ENCODE data around the gene CDH4. TPM values are rescaled to one million over a fixed set of nuclear protein-coding genes. Genes with fewer than 3 reads are reported as not detected.

CDH4 gene
- total and polyA plus RNA-seq, 2 of the 4 experiments (the other 2 are of a cell fraction), result 1.6 to 3.5 TPM

DNA sequence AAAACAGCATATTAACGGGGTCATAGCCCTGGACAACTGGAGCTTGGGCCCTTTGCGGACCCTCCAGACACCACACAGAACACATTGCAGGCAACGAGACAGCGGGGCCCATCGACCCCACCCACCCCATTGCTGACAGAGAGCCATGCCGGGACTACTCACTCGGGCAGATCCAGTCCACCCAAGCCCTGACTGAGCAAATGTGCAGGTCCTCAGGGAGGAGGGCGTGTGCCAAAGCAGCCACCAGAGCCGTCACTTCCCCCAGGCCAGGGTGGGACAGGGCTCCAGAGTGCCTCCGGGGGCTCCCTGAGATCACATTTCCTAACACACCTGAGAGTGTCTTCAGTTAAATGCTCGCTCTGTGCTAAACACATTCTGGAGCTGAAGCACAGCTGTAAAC, 114.9 kb downstream of the CDH4 start:
- H2BK120ac ChIP-seq (ENCODE audit: low read depth, low read length), result no peak overlapping the region
- in situ Hi-C loops (cut with MboI; ENCODE audit: low sequenced_read_pairs) (no loop called here), dilution Hi-C loops (cut with HindIII; ENCODE audit: low sequenced_read_pairs, unreplicated experiment) (no loop called here), intact Hi-C loops (cut with micrococcal nuclease) (no loop called here)
- BruUV-seq (replicated peaks), result no TSS peak
- H2AK5ac ChIP-seq (ENCODE audit: low read depth, low read length), result no peak overlapping the region
- no peaks in the 10 kb centered on the region; the same call in 1 of the 2 replicates for H4K20me1 ChIP-seq (ENCODE audit: insufficient read depth, low read length)
- H3K4me2 ChIP-seq (ENCODE audit: low read depth, low read length), result no peak overlapping the region
- no peaks in the 10 kb centered on the region for H3K9me1 ChIP-seq (ENCODE audit: insufficient read depth, low read length)
- H3K4ac ChIP-seq (ENCODE audit: low read depth, low read length), result no peak overlapping the region
- H4K91ac ChIP-seq (ENCODE audit: insufficient read depth, low read depth, low read length), result no peak overlapping the region
- H2BK5ac ChIP-seq (ENCODE audit: low read depth, low read length, poor library complexity, severe bottlenecking), result no peak overlapping the region
- no peak overlapping the region for H3K9ac ChIP-seq (ENCODE audit: low read depth, low read length)
- no peaks in the 10 kb centered on the region; the same call in 1 of the 2 replicates for H3K9me3 ChIP-seq (ENCODE audit: control insufficient read depth, insufficient read depth, low read length)
- H3K79me1 ChIP-seq (ENCODE audit: low read depth in 1 of 2, low read length in 2 of 2), result no peaks in the 10 kb centered on the region
- ChIA-PET POLR2A (ENCODE audit: unreplicated experiment) (no interaction called here), CTCF (no interaction called here)
- no peak overlapping the region for H2AFZ ChIP-seq (replicated peaks; ENCODE audit: low read length, poor library complexity)
- no peak overlapping the region for H4K8ac ChIP-seq (ENCODE audit: low read depth in 2 of 2, low read length in 2 of 2)
- no peak overlapping the region for H2AK9ac ChIP-seq (replicated peaks; ENCODE audit: low read depth, low read length, poor library complexity)
- H3K18ac ChIP-seq (ENCODE audit: low read depth, low read length), result no peak overlapping the region
- no peak overlapping the region for H3K14ac ChIP-seq (replicated peaks; ENCODE audit: low read depth, low read length)
- ATAC-seq (ENCODE audit: low read depth) (no peak), DNase-seq (no peak)
- no peak for TF ChIP-seq MAFK (IDR thresholded peaks at IDR 0.05; ENCODE audit: low read depth, low read length)
- TF ChIP-seq, protein P1, sequence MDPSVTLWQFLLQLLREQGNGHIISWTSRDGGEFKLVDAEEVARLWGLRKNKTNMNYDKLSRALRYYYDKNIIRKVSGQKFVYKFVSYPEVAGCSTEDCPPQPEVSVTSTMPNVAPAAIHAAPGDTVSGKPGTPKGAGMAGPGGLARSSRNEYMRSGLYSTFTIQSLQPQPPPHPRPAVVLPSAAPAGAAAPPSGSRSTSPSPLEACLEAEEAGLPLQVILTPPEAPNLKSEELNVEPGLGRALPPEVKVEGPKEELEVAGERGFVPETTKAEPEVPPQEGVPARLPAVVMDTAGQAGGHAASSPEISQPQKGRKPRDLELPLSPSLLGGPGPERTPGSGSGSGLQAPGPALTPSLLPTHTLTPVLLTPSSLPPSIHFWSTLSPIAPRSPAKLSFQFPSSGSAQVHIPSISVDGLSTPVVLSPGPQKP (IDR thresholded peaks at IDR 0.05; ENCODE audit: borderline replicate concordance, low read depth, low read length), result no peak
- no peak for TF ChIP-seq BHLHE40 (IDR thresholded peaks at IDR 0.05; ENCODE audit: low read depth, low read length)
- TF ChIP-seq POLR2A (IDR thresholded peaks at IDR 0.05; ENCODE audit: low read depth, low read length), result no peak
- TF ChIP-seq RFX5 (IDR thresholded peaks at IDR 0.05; ENCODE audit: low read depth, low read length), result no peak
- no peak for TF ChIP-seq MXI1 (IDR thresholded peaks at IDR 0.05; ENCODE audit: borderline replicate concordance, low read depth, low read length)
- no peak for TF ChIP-seq RAD21 (IDR thresholded peaks at IDR 0.05; ENCODE audit: low read length)
- no peak for TF ChIP-seq SMC3 (IDR thresholded peaks at IDR 0.05; ENCODE audit: low read depth, low read length)
- TF ChIP-seq, protein P2, sequence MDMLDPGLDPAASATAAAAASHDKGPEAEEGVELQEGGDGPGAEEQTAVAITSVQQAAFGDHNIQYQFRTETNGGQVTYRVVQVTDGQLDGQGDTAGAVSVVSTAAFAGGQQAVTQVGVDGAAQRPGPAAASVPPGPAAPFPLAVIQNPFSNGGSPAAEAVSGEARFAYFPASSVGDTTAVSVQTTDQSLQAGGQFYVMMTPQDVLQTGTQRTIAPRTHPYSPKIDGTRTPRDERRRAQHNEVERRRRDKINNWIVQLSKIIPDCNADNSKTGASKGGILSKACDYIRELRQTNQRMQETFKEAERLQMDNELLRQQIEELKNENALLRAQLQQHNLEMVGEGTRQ (IDR thresholded peaks at IDR 0.05; ENCODE audit: low read depth, low read length), result no peak
- TF ChIP-seq FOS (IDR thresholded peaks at IDR 0.05; ENCODE audit: low read depth, low read length), result no peak
- TF ChIP-seq, protein P3, sequence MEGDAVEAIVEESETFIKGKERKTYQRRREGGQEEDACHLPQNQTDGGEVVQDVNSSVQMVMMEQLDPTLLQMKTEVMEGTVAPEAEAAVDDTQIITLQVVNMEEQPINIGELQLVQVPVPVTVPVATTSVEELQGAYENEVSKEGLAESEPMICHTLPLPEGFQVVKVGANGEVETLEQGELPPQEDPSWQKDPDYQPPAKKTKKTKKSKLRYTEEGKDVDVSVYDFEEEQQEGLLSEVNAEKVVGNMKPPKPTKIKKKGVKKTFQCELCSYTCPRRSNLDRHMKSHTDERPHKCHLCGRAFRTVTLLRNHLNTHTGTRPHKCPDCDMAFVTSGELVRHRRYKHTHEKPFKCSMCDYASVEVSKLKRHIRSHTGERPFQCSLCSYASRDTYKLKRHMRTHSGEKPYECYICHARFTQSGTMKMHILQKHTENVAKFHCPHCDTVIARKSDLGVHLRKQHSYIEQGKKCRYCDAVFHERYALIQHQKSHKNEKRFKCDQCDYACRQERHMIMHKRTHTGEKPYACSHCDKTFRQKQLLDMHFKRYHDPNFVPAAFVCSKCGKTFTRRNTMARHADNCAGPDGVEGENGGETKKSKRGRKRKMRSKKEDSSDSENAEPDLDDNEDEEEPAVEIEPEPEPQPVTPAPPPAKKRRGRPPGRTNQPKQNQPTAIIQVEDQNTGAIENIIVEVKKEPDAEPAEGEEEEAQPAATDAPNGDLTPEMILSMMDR (conservative IDR thresholded peaks at IDR 0.05; ENCODE audit: low read depth, low read length), result no peak
- TF ChIP-seq NFE2L2 (IDR thresholded peaks at IDR 0.05; ENCODE audit: low read depth, low read length), result no peak
- H3K23ac ChIP-seq (ENCODE audit: low read depth, low read length), result no peak overlapping the region
- peaks cover 3% of the 10 kb centered on the region; the same call in 1 of the 2 replicates for H3K4me1 ChIP-seq (ENCODE audit: control insufficient read depth, insufficient read depth, low read length)
- H3K27me3 ChIP-seq (ENCODE audit: control insufficient read depth, insufficient read depth, low read length), result no peaks in the 10 kb centered on the region
- no peak overlapping the region for H3K56ac ChIP-seq (ENCODE audit: extremely low read depth, insufficient read depth, low read length)
- no peak overlapping the region for H3K27ac ChIP-seq (ENCODE audit: insufficient read depth, low read length)
- no peak overlapping the region for H4K5ac ChIP-seq (ENCODE audit: low read depth, low read length)
- no peak overlapping the region for H2BK20ac ChIP-seq (ENCODE audit: low read depth, low read length)
- no peak overlapping the region for H3K4me3 ChIP-seq (ENCODE audit: insufficient read depth, low read depth, low read length)
- 84% methylated on average over 3 of the region's 11 CpGs; no CpG with 5 or more reads in 1 of the 2 experiments for WGBS, 2 experiments (ENCODE audit: extremely low coverage in 2 of 2, insufficient read length in 1 of 2)
- no peaks in the 10 kb centered on the region for H3K36me3 ChIP-seq (ENCODE audit: control insufficient read depth, insufficient read depth, low read length)
- no peak overlapping the region for H2BK15ac ChIP-seq (ENCODE audit: low read depth, low read length)

Measured in IMR-90 (cell line).